Vagina (tissue), 2 donors: Measurements from ENCODE around the gene ARHGAP44.

Experiments used
- CTCF ChIP-seq, 3 experiments: fragments of 450-650 bp in 2 of 3; fragments of 200-600 bp in 1 of 3; sonication (generic) in 1 of 3; IDR thresholded peaks; one replicate each; pipeline ENCODE4 v1.5.1; 2017 to 2019; ENCODE audit warnings: antibody characterized with exemption in 3 of 3, mild to moderate bottlenecking in 2 of 3, moderate library complexity in 2 of 3
- POLR2A ChIP-seq, 2 donors: fragments of 450-650 bp; IDR thresholded peaks; one replicate each; pipeline ENCODE4 v1.6.1; 2017; ENCODE audit warnings: antibody characterized with exemption in 2 of 2, mild to moderate bottlenecking in 2 of 2, moderate library complexity in 2 of 2
- POLR2AphosphoS5 ChIP-seq, 2 donors: sonication (generic); formaldehyde crosslinking; IDR thresholded peaks; one replicate each; pipeline ENCODE4 v1.9.0; 2017; ENCODE audit warnings: antibody characterized with exemption in 2 of 2, mild to moderate bottlenecking in 2 of 2, low read depth in 1 of 2; ENCODE audit not compliant: insufficient read depth in 1 of 2

- TF ChIP-seq CTCF (IDR thresholded peaks at IDR 0.05) (no peak), POLR2AphosphoS5 (IDR thresholded peaks at IDR 0.05; ENCODE audit: insufficient read depth in 1 of 2, low read depth in 1 of 2) (no peak), POLR2A (IDR thresholded peaks at IDR 0.05) (no peak)
These were observed 246.1 kb downstream of the ARHGAP44 start for GRCh38 chr17:13035420-13035819.
